DOHH2 (cell line): ENCODE data around the gene BMERB1.
A peak's percentile ranks its signal among the peaks of the same experiment; 100 is the strongest.

ENCODE experiments used
- H3F3A ChIP-seq: fragments of 200-600 bp; sonication (generic), shearing (Covaris generic); 2 replicates; pipeline ENCODE4 v1.6.0; 2016; ENCODE audit warnings: antibody characterized with exemption, mild to moderate bottlenecking; ENCODE audit not compliant: control insufficient read depth, insufficient read depth
- H3K27ac ChIP-seq: fragments of 200-600 bp; sonication (generic); 2 replicates; pipeline ENCODE4 v1.5.1; 2014; ENCODE audit warnings: low read depth, mild to moderate bottlenecking, low read length, moderate library complexity
- H3K27me3 ChIP-seq: fragments of 200-600 bp; sonication (generic); 2 replicates; pipeline ENCODE4 v1.6.1; 2014; ENCODE audit warnings: mild to moderate bottlenecking, low read length, mixed read lengths; ENCODE audit not compliant: control insufficient read depth
- H3K36me3 ChIP-seq: fragments of 200-600 bp; sonication (generic); 2 replicates; pipeline ENCODE4 v1.6.1; 2014; ENCODE audit warnings: mild to moderate bottlenecking, low read length, moderate library complexity, mixed read lengths; ENCODE audit not compliant: control insufficient read depth
- H3K4me1 ChIP-seq: fragments of 200-600 bp; sonication (generic); 2 replicates; pipeline ENCODE4 v1.6.1; 2014; ENCODE audit warnings: mild to moderate bottlenecking, low read length, mixed read lengths; ENCODE audit not compliant: control insufficient read depth
- H3K4me2 ChIP-seq: fragments of 200-600 bp; sonication (generic); 2 replicates; pipeline ENCODE4 v1.6.0; 2014; ENCODE audit warnings: mild to moderate bottlenecking, low read length, moderate library complexity
- H3K4me3 ChIP-seq: fragments of 200-600 bp; sonication (generic); 2 replicates; pipeline ENCODE4 v1.5.1; 2014; ENCODE audit warnings: mild to moderate bottlenecking, low read length, mixed read lengths
- H3K79me2 ChIP-seq: fragments of 200-600 bp; sonication (generic); 2 replicates; pipeline ENCODE4 v1.6.1; 2014; ENCODE audit warnings: mild to moderate bottlenecking, low read length, mixed read lengths; ENCODE audit not compliant: control insufficient read depth
- H3K9me2 ChIP-seq: fragments of 200-600 bp; sonication (generic); replicated peaks from 2 replicates; pipeline ENCODE4 v1.6.1; 2014; ENCODE audit warnings: mild to moderate bottlenecking, low read length, mixed read lengths; ENCODE audit not compliant: control insufficient read depth
- H3K9me3 ChIP-seq: fragments of 200-600 bp; sonication (generic); 2 replicates; pipeline ENCODE4 v1.6.1; 2014; ENCODE audit warnings: antibody characterized with exemption, low read length, mixed read lengths; ENCODE audit not compliant: control insufficient read depth, insufficient read depth
- H4K20me1 ChIP-seq: fragments of 200-600 bp; sonication (generic); 2 replicates; pipeline ENCODE4 v1.6.0; 2014; ENCODE audit warnings: low read depth, mild to moderate bottlenecking, antibody characterized with exemption, low read length, moderate library complexity; ENCODE audit not compliant: control insufficient read depth, insufficient read depth
- EZH2phosphoT487 ChIP-seq: fragments of 200-600 bp; sonication (generic); IDR thresholded peaks from 2 replicates; pipeline ENCODE4 v1.6.1; 2017; ENCODE audit warnings: borderline replicate concordance, mild to moderate bottlenecking, antibody characterized with exemption, low read length, moderate library complexity, mixed read lengths
- TF ChIP-seq, protein P1 (sequence below): fragments of 200-600 bp; sonication (generic); IDR thresholded peaks from one replicate; pipeline ENCODE4 v1.5.1; 2014; ENCODE audit warnings: antibody characterized with exemption, mild to moderate bottlenecking, low read depth, low read length; ENCODE audit not compliant: poor library complexity, severe bottlenecking

Gene BMERB1

DNA sequence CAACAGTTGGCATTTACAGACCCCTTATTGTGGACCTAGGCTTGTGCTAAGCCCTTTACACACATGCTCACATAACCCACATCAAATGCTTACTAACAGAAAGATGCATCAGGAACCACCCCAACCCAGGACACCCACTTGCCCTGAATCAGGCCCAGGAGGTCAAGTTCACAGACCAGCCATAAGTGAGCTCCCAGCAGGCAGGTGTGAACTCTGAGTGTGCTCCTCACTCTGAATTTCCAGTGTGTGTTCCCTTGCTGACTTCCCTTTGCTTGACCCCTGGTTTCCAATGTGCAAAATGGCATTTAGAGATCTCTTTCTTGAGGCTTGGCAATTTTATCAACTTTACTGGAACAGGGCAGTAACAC lies 87.0 kb downstream of the BMERB1 start:
- no peaks in the 10 kb centered on the region for H3F3A ChIP-seq
- H3K4me1 ChIP-seq = no peaks in the 10 kb centered on the region
- no peaks in the 10 kb centered on the region for H3K9me2 ChIP-seq
- H3K79me2 ChIP-seq = no peaks in the 10 kb centered on the region
- no peak overlapping the region for H3K4me2 ChIP-seq
- no peaks in the 10 kb centered on the region for H4K20me1 ChIP-seq
- no peaks in the 10 kb centered on the region for H3K36me3 ChIP-seq
- no peak overlapping the region for H3K27ac ChIP-seq
- H3K27me3 ChIP-seq = peaks cover 3% of the 10 kb centered on the region
- no peak for TF ChIP-seq EZH2phosphoT487
- TF ChIP-seq, protein P1, sequence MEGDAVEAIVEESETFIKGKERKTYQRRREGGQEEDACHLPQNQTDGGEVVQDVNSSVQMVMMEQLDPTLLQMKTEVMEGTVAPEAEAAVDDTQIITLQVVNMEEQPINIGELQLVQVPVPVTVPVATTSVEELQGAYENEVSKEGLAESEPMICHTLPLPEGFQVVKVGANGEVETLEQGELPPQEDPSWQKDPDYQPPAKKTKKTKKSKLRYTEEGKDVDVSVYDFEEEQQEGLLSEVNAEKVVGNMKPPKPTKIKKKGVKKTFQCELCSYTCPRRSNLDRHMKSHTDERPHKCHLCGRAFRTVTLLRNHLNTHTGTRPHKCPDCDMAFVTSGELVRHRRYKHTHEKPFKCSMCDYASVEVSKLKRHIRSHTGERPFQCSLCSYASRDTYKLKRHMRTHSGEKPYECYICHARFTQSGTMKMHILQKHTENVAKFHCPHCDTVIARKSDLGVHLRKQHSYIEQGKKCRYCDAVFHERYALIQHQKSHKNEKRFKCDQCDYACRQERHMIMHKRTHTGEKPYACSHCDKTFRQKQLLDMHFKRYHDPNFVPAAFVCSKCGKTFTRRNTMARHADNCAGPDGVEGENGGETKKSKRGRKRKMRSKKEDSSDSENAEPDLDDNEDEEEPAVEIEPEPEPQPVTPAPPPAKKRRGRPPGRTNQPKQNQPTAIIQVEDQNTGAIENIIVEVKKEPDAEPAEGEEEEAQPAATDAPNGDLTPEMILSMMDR = no peak
- H3K4me3 ChIP-seq = no peak overlapping the region
- no peaks in the 10 kb centered on the region for H3K9me3 ChIP-seq

DNA sequence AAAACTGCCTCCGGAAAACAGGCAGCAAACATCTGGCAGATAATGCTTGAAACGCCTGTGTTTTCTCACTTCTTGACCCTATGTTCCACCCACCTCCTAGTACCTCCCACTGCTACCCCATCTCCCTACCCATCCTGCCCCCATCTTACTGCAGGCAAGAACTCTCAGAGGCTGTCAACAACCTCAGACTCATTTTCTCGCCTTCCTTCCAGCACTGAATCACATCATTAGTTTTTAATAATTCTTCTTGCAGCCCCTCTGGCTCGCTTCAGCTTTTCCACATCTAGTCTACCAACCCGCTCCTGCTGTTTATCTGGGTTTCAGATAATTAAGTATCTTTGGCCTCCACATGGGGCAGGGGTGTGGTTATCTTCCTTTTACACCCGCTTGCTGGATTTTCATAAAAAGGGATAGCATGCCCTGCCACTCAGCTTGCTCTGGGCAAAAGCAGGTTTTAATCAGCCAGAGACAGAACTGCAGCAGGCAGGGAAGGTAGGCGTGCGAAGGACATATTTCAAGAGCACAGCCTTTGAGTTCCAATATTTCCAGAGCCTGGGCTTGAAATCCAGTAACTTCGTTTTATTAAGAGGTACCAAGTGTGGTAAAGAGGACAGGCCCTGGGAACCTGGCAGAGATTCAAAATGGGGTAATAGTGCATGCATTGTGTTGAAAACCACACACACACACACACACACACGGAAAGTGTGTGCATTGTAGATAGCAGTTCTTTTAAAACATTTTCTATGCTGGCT lies 87.5 kb downstream of the BMERB1 start:
- no peak overlapping the region for H3K4me2 ChIP-seq
- no peak overlapping the region for H3K4me3 ChIP-seq
- no peaks in the 10 kb centered on the region for H4K20me1 ChIP-seq
- H3F3A ChIP-seq = no peaks in the 10 kb centered on the region
- peaks cover 3% of the 10 kb centered on the region for H3K27me3 ChIP-seq
- H3K9me2 ChIP-seq = no peaks in the 10 kb centered on the region
- H3K9me3 ChIP-seq = no peaks in the 10 kb centered on the region
- H3K27ac ChIP-seq = no peak overlapping the region
- no peaks in the 10 kb centered on the region for H3K36me3 ChIP-seq
- no peaks in the 10 kb centered on the region for H3K79me2 ChIP-seq
- TF ChIP-seq, protein P1 = no peak
- no peak for TF ChIP-seq EZH2phosphoT487
- H3K4me1 ChIP-seq = no peaks in the 10 kb centered on the region

DNA sequence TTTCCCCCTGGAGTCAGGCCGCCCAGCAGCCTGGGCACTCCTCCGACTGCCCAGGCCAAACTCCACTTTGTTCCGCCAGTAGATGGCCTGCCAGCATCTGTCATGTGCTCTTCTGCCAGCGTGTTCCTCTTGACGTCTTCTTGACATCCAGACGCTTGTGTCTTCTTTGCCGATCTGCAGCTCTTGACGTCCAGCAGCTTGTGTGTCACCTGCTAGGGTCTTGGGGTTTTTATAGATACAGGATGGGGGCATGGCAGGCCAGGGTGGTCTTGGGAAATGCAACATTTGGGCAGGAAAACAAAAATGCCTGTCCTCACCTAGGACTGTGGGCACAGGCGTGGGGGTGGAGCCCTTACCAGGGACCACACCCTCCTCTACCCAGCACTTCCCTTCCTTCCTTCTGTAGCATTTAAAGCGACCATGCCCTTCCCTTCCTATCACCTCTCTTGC lies 88.7 kb downstream of the BMERB1 start:
- H3K4me2 ChIP-seq = no peak overlapping the region
- H3K4me1 ChIP-seq = no peaks in the 10 kb centered on the region
- H3K9me2 ChIP-seq = no peaks in the 10 kb centered on the region

More for the DNA sequence above, 88.7 kb downstream of the BMERB1 start:
- Histone ChIP-seq H3K9me3 (no peaks in the 10 kb centered on the region), H3K4me3 (no peak overlapping the region), H3K27ac (no peak overlapping the region), H3F3A (no peaks in the 10 kb centered on the region), H3K79me2 (no peaks in the 10 kb centered on the region), H3K27me3 (peaks cover 3% of the 10 kb centered on the region), H3K36me3 (no peaks in the 10 kb centered on the region), H4K20me1 (no peaks in the 10 kb centered on the region)
- TF ChIP-seq, protein P1 = peak; percentile 19
- TF ChIP-seq EZH2phosphoT487 = no peak
